Lower leg skin (tissue), 4 donors: Measurements from ENCODE around the gene PTEN. TPM values are rescaled to one million over a fixed set of nuclear protein-coding genes. Genes with fewer than 3 reads are reported as not detected.
"Not testable (repeated sequence)": the region's sequence is repeated elsewhere in the genome, so short reads cannot be mapped to it uniquely, and the experiment has no call there.

Experiments
- DNase-seq, 2 donors: peaks; one replicate each; pipeline ENCODE4 v3.0.0-alpha.2; 2019; ENCODE audit warnings: low spot score in 2 of 2
- H3K4me3 ChIP-seq: fragments of 200-600 bp; sonication (generic); 2 replicates; pipeline ENCODE4 v1.5.1; 2017; ENCODE audit warnings: mild to moderate bottlenecking, low read depth; ENCODE audit not compliant: poor library complexity, severe bottlenecking
- POLR2A ChIP-seq, 2 donors: fragments of 450-650 bp; IDR thresholded peaks; one replicate each; pipeline ENCODE4 v1.6.1; 2016 to 2017; ENCODE audit warnings: antibody characterized with exemption in 2 of 2, mild to moderate bottlenecking in 1 of 2, moderate library complexity in 1 of 2
- WGBS, 2 donors: methylation state at CpG; one replicate each; pipeline ENCODE4 v1.1.5; 2018; 5-methylcytosine and 5-hydroxymethylcytosine counted together
- intact Hi-C: fragments of 100-400 bp; cut with DNase I; formaldehyde crosslinking; loops from one replicate; pipeline ENCODE4 v1.15.0; 2023; ENCODE audit warnings: low total_unique reads
- total RNA-seq, 4 donors: library from RNA; depleted of rRNA; stranded (reverse); fragments of >200 nt; gene quantifications; one replicate each; pipeline ENCODE4 v1.1.0, GENCODE V29; 2016
- TF ChIP-seq, protein P1 (sequence below), 3 donors: fragments of 450-650 bp; IDR thresholded peaks; one replicate each; pipeline ENCODE4 v1.5.1; 2016; ENCODE audit warnings: antibody characterized with exemption in 3 of 3, mild to moderate bottlenecking in 3 of 3, moderate library complexity in 2 of 3

Gene PTEN
- total RNA-seq, 4 donors from 2014 or later = 54.8 to 87.4 (median 68.8) TPM

- H3K4me3 ChIP-seq = no peak overlapping the region
- TF ChIP-seq, protein P1, sequence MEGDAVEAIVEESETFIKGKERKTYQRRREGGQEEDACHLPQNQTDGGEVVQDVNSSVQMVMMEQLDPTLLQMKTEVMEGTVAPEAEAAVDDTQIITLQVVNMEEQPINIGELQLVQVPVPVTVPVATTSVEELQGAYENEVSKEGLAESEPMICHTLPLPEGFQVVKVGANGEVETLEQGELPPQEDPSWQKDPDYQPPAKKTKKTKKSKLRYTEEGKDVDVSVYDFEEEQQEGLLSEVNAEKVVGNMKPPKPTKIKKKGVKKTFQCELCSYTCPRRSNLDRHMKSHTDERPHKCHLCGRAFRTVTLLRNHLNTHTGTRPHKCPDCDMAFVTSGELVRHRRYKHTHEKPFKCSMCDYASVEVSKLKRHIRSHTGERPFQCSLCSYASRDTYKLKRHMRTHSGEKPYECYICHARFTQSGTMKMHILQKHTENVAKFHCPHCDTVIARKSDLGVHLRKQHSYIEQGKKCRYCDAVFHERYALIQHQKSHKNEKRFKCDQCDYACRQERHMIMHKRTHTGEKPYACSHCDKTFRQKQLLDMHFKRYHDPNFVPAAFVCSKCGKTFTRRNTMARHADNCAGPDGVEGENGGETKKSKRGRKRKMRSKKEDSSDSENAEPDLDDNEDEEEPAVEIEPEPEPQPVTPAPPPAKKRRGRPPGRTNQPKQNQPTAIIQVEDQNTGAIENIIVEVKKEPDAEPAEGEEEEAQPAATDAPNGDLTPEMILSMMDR (IDR thresholded peaks at IDR 0.05) = no peak
- no peak for TF ChIP-seq POLR2A (IDR thresholded peaks at IDR 0.05)
- WGBS, 2 donors = 93% methylated on average over 6 of the region's 6 CpGs
- intact Hi-C loops = no loop called here
- no peak for DNase-seq
These were observed 9.4 kb downstream of the PTEN start for GRCh38 chr10:87872828-87873227.

GRCh38 chr10:87873656-87874055 lies 10.2 kb downstream of the PTEN start:
- WGBS, 2 donors = 72 to 86% methylated on average over 2 of the region's 2 CpGs
- H3K4me3 ChIP-seq = no peak overlapping the region
- TF ChIP-seq, protein P1 (IDR thresholded peaks at IDR 0.05) = no peak
- no peak for TF ChIP-seq POLR2A (IDR thresholded peaks at IDR 0.05)
- no peak for DNase-seq
- intact Hi-C loops = no loop called here

GRCh38 chr10:87875929-87876571 lies 12.6 kb downstream of the PTEN start:
- DNase-seq = no peak
- no peak overlapping the region for H3K4me3 ChIP-seq
- WGBS, 2 donors = 35 to 39% methylated on average over 4 of the region's 4 CpGs
- TF ChIP-seq, protein P1 (IDR thresholded peaks at IDR 0.05) = no peak
- TF ChIP-seq POLR2A (IDR thresholded peaks at IDR 0.05) = no peak
- intact Hi-C loops = no loop called here

DNA sequence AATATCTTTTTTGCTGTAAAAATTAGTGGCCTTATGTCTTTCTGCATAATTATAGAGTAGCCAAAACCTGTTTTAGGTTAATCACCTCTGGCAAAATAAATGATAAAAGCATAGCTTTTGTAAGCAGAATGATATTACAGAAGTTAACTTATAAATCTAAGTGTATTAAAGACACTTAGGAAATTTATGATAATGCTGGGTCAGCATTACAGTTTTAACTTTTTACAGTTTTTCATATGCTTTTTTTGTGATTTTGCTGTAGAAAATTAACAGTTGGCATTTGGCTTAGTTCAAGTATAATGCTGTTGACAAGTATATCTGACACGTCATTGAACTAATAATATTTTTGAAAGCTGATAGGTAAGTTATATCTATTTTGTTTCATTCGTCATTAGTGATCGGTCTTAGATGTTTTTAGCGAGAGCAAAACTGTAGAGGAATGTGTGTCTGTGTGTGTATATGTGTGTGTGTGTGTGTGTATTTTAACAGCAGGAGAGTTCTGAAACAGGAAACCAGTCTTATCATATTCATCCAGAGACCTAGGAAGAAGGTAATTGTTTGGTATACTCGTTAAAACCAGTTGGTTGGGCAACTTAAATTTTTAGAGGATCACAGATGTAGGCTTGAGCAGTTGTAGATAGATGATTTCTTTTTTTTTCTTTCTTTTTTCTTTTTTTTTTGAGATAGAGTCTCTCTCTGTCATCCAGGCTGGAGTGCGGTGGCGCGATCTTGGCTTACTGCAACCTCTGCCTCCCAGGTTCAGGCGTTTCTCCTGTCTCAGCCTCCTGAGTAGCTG lies 15.4 kb downstream of the PTEN start:
- no peak for DNase-seq
- WGBS, 2 donors = 86 to 87% methylated on average over 9 of the region's 9 CpGs
- no peak overlapping the region for H3K4me3 ChIP-seq
- TF ChIP-seq, protein P1 (IDR thresholded peaks at IDR 0.05) = no peak
- no peak for TF ChIP-seq POLR2A (IDR thresholded peaks at IDR 0.05)
- intact Hi-C loops = no loop called here

DNA sequence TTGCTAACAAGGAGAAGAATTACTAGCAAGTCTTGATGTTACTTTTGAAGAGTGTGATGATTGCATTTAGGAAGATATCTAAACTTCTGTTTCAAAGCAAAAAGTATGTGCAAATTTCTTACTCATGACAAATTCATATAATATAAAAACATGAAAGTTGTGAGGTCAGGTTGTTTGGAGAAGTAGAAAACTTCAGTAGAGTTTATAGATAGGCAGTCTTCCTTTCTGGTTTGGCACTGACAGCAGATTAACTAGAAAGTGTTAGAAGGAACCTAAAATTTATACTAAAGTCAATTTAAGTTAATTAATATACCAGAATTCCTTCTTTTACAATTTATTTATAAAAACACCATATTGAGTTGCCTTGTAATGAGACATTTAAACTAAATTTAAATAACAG lies 16.9 kb downstream of the PTEN start:
- DNase-seq = no peak
- intact Hi-C loops = no loop called here
- no peak overlapping the region for H3K4me3 ChIP-seq
- TF ChIP-seq, protein P1 (IDR thresholded peaks at IDR 0.05) = no peak

DNA sequence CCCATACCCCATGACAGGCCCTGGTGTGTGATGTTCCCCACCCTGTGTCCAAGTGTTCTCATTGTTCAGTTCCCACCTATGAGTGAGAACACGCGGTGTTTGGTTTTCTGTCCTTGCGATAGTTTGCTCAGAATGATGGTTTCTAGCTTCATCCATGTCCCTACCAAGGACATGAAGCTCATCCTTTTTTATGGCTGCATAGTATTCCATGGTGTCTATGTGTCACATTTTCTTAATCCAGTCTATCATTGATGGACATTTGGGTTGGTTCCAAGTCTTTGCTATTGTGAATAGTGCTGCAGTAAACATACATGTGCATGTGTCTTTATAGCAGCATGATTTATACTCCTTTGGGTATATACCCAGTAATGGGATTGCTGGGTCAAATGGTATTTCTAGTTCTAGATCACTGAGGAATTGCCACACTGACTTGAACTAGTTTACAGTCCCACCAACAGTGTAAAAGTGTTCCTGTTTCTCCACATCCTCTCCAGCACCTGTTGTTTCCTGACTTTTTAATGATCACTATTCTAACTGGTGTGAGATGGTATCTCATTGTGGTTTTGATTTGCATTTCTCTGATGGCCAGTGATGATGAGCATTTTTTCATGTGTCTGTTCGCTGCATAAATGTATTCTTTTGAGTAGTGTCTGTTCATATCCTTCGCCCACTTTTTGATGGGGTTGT lies 18.1 kb downstream of the PTEN start:
- 89 to 99% methylated on average over 5 of the region's 5 CpGs for WGBS, 2 donors
- intact Hi-C loops = not testable (repeated sequence)

More for the DNA sequence above, 18.1 kb downstream of the PTEN start:
- DNase-seq, H3K4me3 ChIP-seq: not testable (repeated sequence)
